Stimulated activated CD4-positive, alpha-beta T cell treated with anti-CD3 and anti-CD28 coated beads, Interleukin-2, amount 100 ng/mL, for 48 hours (primary cell): ENCODE measurements around the gene NTM.

Source experiments
- DNase-seq, 2 donors: peaks; one replicate each; pipeline ENCODE4 v3.0.0-alpha.2; 2020

NTM gene

GRCh38 chr11:131792243-131792642, 421.8 kb downstream of the NTM start:
- no peak for DNase-seq

GRCh38 chr11:131796089-131796488, 425.7 kb downstream of the NTM start:
- DNase-seq = no peak

- DNase-seq = no peak
These were observed 426.1 kb downstream of the NTM start for GRCh38 chr11:131796541-131796940.

- DNase-seq = no peak
These were observed 430.0 kb downstream of the NTM start for GRCh38 chr11:131800452-131800851.

- DNase-seq = no peak
These were observed 432.2 kb downstream of the NTM start for GRCh38 chr11:131802440-131803115.

- no peak for DNase-seq
These were observed 437.5 kb downstream of the NTM start for GRCh38 chr11:131807876-131808275.

- no peak for DNase-seq
These were observed 438.1 kb downstream of the NTM start for GRCh38 chr11:131808470-131808869.

GRCh38 chr11:131809203-131809918, 438.9 kb downstream of the NTM start:
- DNase-seq = no peak

GRCh38 chr11:131810541-131810940, 440.1 kb downstream of the NTM start:
- DNase-seq = no peak

GRCh38 chr11:131811383-131811782, 441.0 kb downstream of the NTM start:
- DNase-seq = no peak

GRCh38 chr11:131814108-131814507, 443.7 kb downstream of the NTM start:
- DNase-seq = no peak

GRCh38 chr11:131815590-131815989, 445.2 kb downstream of the NTM start:
- no peak for DNase-seq

- DNase-seq = no peak
These were observed 445.6 kb downstream of the NTM start for GRCh38 chr11:131816051-131816450.

- no peak for DNase-seq
These were observed 447.3 kb downstream of the NTM start for GRCh38 chr11:131817687-131818188.

- DNase-seq = no peak
These were observed 449.4 kb downstream of the NTM start for GRCh38 chr11:131819865-131820264.

GRCh38 chr11:131822506-131822905, 452.1 kb downstream of the NTM start:
- no peak for DNase-seq

GRCh38 chr11:131823772-131824171, 453.4 kb downstream of the NTM start:
- no peak for DNase-seq

GRCh38 chr11:131824771-131825170, 454.4 kb downstream of the NTM start:
- DNase-seq = no peak

- no peak for DNase-seq
These were observed 457.0 kb downstream of the NTM start for GRCh38 chr11:131827430-131827829.

- no peak for DNase-seq
These were observed 459.3 kb downstream of the NTM start for GRCh38 chr11:131829725-131830124.

GRCh38 chr11:131832079-131832478, 461.7 kb downstream of the NTM start:
- no peak for DNase-seq

- no peak for DNase-seq
These were observed 463.0 kb downstream of the NTM start for GRCh38 chr11:131833366-131833765.

- DNase-seq = no peak
These were observed 467.1 kb downstream of the NTM start for GRCh38 chr11:131837562-131837961.

GRCh38 chr11:131838016-131838415, 467.6 kb downstream of the NTM start:
- no peak for DNase-seq

GRCh38 chr11:131839326-131839725, 468.9 kb downstream of the NTM start:
- DNase-seq = no peak
